HG02763 (cell line): Measurements from ENCODE around the gene NEMF.
A peak's percentile ranks its signal among the peaks of the same experiment; 100 is the strongest.
"Not testable (repeated sequence)": the region's sequence is repeated elsewhere in the genome, so short reads cannot be mapped to it uniquely, and the experiment has no call there.

Experiments used
- ATAC-seq: cut with Tn5 transposase; IDR thresholded peaks from one replicate; pipeline ENCODE4 v1.9.1; 2021; ENCODE audit warnings: mild to moderate bottlenecking, moderate library complexity; ENCODE audit not compliant: unreplicated experiment

Gene NEMF

GRCh38 chr14:49879646-49880204, 27.1 kb upstream of the NEMF start:
- peak; percentile 58 for ATAC-seq

GRCh38 chr14:49876563-49877127, 24.1 kb upstream of the NEMF start:
- no peak for ATAC-seq

- ATAC-seq = no peak
These were observed 23.1 kb upstream of the NEMF start for GRCh38 chr14:49875640-49876198.

- not testable (repeated sequence) for ATAC-seq
These were observed 21.0 kb upstream of the NEMF start for GRCh38 chr14:49873548-49873947.

GRCh38 chr14:49870908-49871307, 18.3 kb upstream of the NEMF start:
- ATAC-seq = no peak

GRCh38 chr14:49868720-49869114, 16.1 kb upstream of the NEMF start:
- no peak for ATAC-seq

GRCh38 chr14:49867831-49868719, 15.5 kb upstream of the NEMF start:
- peak; percentile 85 for ATAC-seq

GRCh38 chr14:49865431-49865859, 12.9 kb upstream of the NEMF start:
- no peak for ATAC-seq

GRCh38 chr14:49863487-49864281, 11.1 kb upstream of the NEMF start:
- no peak for ATAC-seq

- ATAC-seq = peak; percentile 34
These were observed 9.6 kb upstream of the NEMF start for GRCh38 chr14:49862089-49862673.

GRCh38 chr14:49861699-49862088, 9.1 kb upstream of the NEMF start:
- ATAC-seq = no peak

- no peak for ATAC-seq
These were observed 8.6 kb upstream of the NEMF start for GRCh38 chr14:49860988-49861698.

- ATAC-seq = no peak
These were observed 5.8 kb upstream of the NEMF start for GRCh38 chr14:49858383-49858782.

- no peak for ATAC-seq
These were observed 4.9 kb upstream of the NEMF start for GRCh38 chr14:49857427-49858003.

GRCh38 chr14:49853572-49854375, 1.2 kb upstream of the NEMF start:
- no peak for ATAC-seq

GRCh38 chr14:49853158-49853477, 530 bp upstream of the NEMF start:
- ATAC-seq = peak; percentile 11

GRCh38 chr14:49851813-49852212, 775 bp downstream of the NEMF start:
- ATAC-seq = no peak

- ATAC-seq = no peak
These were observed 3.3 kb downstream of the NEMF start for GRCh38 chr14:49849213-49849847.
